HG02973 (cell line): ENCODE results near the gene PRKCI.
A peak's percentile ranks its signal among the peaks of the same experiment; 100 is the strongest.
"Not testable (repeated sequence)": the region's sequence is repeated elsewhere in the genome, so short reads cannot be mapped to it uniquely, and the experiment has no call there.

ENCODE experiments used
- ATAC-seq: cut with Tn5 transposase; IDR thresholded peaks from one replicate; pipeline ENCODE4 v1.9.1; 2021; ENCODE audit warnings: moderate library complexity; ENCODE audit not compliant: unreplicated experiment

The PRKCI gene

DNA sequence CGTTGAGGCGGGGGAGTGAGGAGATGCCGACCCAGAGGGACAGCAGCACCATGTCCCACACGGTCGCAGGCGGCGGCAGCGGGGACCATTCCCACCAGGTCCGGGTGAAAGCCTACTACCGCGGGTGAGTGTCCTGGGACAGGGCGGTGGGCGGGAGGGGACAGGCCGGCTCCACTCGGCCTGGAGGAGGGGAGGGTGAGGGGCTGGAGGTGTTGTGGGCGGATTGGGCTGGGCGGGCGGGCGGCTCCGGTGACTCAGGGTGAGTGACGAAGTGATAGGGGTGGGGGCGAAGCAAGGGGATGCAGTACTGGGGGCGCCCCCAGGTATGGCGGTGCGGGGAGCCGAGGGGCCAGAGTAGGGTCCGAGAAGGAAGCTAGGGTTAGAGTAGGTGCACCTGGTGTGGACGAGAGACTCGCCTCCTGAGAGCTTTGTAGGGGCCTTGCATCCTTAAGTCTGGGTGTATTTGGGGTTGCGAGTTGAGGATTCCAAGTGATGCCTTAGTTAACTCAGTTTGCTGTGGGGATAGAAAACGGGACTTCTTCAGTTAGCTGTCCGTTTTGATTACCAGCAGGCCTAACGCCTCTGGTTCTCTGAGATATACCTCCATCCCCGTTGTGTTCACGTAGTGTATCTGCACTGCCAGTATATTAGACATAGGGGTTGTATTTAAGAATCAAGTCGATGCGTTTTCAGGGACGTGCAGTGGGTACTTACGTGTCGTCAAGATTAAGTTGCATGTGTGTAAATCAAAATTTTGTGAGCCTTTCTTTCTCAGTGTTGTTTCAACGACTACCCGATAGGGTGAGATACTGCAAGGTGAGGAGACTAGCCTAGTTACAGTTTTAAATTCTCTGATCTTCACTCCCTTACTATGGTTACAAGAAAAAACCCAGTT lies 670 bp downstream of the PRKCI start:
- ATAC-seq, result peak; percentile 38

GRCh38 chr3:170225166-170225565 lies 2.9 kb downstream of the PRKCI start:
- no peak for ATAC-seq

DNA sequence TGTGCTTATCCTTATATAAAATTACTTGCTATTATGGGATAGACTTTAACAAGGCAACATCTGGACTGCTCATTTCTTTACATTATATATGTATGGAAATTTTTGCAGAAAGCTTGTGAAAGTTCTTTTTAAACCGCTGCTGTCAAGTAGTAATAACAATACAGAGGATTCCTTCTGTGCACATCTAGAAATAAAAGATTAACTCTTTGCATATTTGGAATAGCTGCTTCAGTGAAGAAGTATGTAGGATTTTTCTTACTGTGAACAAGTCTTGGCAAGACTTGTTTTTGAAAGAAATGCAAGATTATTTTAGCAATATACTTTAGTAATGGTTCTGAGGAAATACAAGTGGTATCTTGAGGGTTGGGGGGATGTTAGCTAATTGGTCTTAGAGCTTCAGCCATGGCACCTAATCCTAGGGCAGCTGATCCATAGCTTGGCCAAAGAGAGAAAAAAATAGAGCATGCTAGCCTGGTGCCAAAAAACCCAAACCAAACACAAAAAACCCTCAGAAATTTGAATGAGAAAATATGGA lies 4.3 kb downstream of the PRKCI start:
- ATAC-seq, result no peak

- ATAC-seq, result no peak
Measured at GRCh38 chr3:170228093-170228766, 6.0 kb downstream of the PRKCI start.

GRCh38 chr3:170232266-170232665 lies 10.0 kb downstream of the PRKCI start:
- no peak for ATAC-seq

DNA sequence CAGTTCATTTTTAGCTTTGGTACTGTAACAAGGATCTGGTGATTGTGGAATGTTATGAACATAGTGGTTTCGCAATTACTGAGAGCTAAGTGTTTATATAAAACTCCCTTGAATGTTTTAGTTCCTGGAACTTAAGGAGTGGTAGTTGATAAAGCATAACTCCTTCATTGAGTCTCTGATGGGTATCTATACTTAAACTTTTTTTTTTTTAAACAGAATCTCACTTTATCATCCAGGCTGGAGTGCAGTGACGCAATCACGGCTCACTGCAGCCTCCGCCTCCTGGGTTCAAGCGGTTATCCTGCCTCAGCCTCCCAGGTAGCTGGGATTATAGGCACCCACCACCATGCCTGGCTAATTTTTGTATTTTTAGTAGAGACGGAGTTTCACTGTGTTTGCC lies 11.3 kb downstream of the PRKCI start:
- no peak for ATAC-seq

DNA sequence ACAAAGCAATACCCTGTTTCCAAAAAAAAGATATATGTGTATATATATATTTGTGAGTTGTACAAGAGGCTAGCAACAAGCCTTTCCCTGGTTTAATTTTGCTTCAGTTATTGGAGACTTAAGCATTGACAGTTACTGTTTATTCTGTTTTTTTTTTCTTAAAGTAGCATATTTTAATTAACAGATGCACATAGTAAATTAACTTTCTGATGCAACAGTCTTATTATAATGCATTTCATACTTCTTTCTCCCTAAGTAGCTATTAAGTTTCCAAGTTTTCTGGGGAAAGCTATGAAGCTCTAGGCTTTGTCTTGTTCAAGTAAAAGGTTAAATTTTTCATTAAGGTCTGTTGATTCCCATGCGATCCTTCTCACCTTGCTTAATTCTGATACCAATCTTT lies 17.9 kb downstream of the PRKCI start:
- ATAC-seq, result no peak

DNA sequence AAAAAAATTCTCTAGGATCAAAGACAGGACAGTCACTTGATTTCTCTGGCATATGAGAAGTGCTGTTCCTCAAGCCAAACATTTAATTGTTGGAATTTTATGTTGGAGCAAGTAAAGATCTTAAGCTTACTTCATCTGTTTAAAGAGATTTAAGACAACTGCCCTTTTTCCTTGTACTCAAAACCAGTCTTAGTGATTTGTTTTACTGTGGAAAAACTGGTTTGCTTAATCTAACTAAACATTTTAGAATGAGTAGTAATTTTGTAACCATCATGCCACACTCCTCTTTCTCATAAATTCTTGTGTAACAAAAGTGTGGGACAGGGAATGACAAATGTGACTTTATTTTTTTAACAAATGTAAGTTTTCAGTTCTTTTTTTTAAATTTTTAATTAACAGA lies 18.4 kb downstream of the PRKCI start:
- ATAC-seq, result no peak

GRCh38 chr3:170244576-170244975 lies 22.4 kb downstream of the PRKCI start:
- no peak for ATAC-seq

DNA sequence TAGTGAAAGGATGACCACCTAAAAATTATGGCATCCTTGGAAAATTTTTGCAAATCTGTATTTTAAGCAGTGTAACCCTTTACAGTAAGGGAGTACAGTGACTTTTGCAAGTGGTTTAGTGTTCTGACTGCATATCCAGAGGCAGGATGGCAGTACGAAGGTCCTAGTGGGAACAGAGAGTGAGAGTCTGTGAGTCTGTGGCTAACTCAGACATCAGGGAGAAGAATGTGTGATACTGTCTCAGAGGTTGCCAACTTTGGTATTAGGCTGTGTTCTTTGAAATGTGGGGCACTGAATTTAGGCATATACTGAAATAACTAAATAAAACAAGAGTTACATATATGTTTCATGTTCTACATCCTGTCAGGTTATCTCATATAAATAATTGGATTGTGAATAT lies 25.7 kb downstream of the PRKCI start:
- ATAC-seq, result peak; percentile 25

- no peak for ATAC-seq
Measured at GRCh38 chr3:170256597-170256996, 34.4 kb downstream of the PRKCI start.

- ATAC-seq, result peak; percentile 53
Measured at GRCh38 chr3:170257145-170257544, 34.9 kb downstream of the PRKCI start.

DNA sequence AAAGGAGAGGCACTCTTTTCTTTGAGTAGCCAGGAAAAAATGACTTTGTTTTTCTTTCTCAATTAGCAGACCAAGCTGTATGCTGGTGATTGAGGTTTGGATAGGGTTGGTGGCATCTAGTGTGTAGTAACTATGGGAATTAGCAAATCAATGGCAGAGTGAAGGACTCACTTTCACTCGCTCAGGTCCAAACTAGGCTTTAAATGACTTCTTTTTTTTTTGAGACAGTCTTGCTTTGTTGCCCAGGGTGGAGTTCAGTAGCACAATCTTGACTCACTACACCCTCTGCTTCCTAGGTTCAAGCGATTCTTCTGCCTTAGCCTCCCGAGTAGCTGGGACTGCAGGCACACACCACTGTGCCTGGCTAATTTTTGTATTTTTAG lies 35.9 kb downstream of the PRKCI start:
- peak; percentile 26 for ATAC-seq

DNA sequence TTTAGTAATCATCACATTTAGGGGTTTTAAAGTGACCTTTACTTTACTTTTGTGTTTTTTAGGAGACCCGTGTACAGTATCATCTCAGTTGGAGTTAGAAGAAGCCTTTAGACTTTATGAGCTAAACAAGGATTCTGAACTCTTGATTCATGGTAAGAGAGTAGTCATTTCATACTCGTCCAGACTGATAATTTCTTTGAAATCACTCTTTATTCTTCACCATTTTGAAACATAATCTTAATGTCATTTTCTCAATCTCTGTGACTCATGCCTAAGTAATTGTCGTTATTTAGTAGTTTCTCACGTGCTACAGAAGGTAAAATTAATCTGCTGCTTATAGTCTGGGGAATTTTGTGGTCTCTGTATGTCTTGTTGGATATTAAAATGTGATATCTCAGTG lies 37.7 kb downstream of the PRKCI start:
- ATAC-seq, result no peak

DNA sequence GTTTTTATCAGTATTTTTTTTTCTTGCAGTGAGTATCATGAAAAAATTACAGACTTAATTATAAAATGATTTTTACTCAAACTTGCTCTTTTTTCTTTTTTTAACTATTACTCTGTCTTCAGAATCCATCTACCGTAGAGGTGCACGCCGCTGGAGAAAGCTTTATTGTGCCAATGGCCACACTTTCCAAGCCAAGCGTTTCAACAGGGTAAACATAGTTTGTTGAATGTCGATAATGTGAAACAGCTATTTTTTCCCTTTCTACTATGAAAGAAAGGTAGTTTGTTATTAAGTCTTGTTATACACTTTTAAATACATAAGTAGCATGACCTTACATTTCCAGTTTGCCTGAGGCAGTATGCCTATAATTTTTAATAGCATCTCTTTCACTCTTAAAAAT lies 45.6 kb downstream of the PRKCI start:
- ATAC-seq, result no peak

GRCh38 chr3:170269673-170270254 lies 47.5 kb downstream of the PRKCI start:
- not testable (repeated sequence) for ATAC-seq

GRCh38 chr3:170270282-170270881 lies 48.2 kb downstream of the PRKCI start:
- ATAC-seq, result no peak

- no peak for ATAC-seq
Measured at GRCh38 chr3:170274641-170275040, 52.4 kb downstream of the PRKCI start.

DNA sequence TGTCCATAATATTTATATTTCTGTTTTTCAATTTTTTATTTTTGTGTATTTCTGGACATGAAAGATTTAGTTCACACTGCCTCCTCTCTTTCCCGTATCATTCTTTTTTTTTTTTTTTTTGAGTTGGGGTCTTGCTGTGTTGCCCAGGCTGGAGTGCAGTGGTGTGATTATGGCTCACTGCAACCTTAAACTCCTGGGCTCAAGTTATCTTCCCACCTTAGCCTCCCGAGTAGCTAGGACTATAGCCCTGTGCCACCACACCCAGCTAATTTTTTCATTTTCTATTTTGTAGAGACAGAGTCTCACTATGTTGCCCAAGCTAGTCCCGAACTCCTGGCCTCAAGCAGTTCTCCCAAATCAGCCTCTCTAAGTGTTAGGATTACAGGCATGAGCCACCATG lies 53.6 kb downstream of the PRKCI start:
- no peak for ATAC-seq

DNA sequence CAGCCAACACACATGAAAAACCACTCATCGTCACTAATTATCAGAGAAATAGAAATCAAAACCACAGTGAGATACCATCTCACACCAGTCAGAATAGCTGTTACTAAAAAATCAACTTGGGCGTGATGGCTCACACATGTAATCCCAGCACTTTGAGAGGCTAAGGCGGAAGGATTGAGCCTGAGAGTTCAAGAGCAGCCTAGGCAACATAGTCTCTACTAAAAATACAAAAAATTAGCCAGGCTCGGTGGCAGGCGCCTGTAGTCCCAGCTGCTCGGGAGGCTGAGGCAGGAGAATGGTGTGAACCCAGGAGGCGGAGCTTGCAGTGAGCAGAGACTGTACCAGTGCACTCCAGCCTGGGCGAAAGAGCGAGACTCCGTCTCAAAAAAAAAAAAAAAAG lies 55.1 kb downstream of the PRKCI start:
- ATAC-seq, result not testable (repeated sequence)

DNA sequence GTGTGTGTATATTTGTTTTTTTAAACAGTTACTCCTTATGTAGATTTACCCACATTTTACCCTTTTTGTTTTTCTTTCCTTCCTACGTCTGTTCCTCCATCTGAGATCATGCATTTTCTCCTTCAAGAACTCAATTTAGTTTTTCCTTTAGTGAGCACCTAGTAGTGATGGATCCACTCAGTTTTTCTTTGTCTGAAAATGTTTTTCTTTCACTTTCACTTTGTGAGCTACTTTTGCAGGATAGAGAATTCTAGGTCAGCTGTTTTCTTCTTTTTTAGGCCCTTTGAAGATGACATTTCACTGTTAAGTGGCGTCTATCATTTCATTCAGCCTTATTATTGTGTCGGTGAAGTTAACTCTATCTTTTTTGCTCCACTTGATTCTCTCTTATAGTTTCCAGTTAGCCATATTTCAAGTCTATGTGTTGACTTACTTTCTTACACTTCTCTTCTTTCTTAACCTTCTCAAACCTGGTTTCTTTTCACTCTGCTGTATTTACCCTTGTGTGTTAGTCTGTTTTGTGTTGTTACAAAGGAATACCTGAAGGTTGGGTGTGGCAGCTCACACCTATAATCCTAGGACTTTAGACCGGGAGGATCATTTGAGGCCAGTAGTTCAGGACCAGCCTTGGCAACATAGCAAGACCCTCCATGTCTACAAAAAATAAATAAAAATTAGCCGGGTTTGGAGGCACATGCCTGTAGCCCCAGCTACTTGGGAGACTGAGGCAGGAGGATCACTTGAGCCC lies 55.8 kb downstream of the PRKCI start:
- no peak for ATAC-seq
